GM21825 (cell line): Measurements from ENCODE around the gene IGF2BP3.
"Not testable (repeated sequence)": the region's sequence is repeated elsewhere in the genome, so short reads cannot be mapped to it uniquely, and the experiment has no call there.

Experiments
- ATAC-seq: cut with Tn5 transposase; IDR thresholded peaks from one replicate; pipeline ENCODE4 v1.9.1; 2021; ENCODE audit warnings: mild to moderate bottlenecking, moderate library complexity; ENCODE audit not compliant: unreplicated experiment

The IGF2BP3 gene

DNA sequence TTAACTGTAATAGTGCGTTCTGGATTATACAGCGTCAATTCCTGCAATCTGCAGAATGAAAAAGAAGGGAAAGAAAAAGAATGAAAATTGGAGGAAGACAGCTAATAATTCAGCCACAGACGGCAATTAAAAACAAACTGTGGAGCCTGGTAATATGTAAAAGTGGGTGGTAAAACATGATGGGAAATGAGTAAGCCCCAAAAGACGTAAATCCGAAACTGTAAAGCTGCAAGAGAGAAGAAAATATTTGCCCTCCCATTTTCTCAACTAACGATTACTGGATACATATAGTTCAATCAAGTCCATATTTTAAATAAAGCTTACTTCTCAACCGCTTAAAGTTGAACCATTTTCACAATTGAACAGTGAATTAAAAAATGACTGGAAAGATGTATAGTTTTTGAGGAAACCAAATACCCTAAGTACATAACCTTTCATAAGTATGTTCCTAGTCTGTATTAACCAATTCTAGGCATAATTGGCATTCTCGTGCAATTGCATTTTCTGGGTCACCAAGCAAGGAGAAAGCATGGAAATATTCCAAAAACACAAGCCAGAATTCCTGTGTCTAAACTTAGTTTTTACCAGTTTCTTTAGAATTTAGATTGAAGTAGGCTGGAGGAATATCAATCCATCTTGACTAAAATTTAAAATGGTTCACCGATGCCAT is 126.3 kb downstream of the IGF2BP3 start:
- no peak for ATAC-seq

DNA sequence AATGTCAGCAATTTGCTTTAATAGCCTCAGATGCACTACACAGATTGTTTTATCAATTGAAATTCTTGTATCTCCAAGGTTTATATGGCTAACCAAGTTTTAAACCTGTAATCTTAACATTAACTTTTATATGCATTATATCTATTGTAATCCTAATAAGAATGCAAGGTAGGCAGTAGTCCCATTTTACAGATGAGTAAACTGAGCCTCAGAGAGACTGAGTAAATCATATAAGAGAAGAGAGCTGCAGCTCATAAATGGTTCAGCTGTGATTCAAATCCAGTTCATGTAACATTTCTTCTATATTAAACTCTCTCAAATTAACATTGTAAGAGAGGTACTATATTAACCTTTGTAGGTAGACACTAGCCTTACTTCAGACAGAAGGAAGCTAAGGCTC is 127.2 kb downstream of the IGF2BP3 start:
- no peak for ATAC-seq

DNA sequence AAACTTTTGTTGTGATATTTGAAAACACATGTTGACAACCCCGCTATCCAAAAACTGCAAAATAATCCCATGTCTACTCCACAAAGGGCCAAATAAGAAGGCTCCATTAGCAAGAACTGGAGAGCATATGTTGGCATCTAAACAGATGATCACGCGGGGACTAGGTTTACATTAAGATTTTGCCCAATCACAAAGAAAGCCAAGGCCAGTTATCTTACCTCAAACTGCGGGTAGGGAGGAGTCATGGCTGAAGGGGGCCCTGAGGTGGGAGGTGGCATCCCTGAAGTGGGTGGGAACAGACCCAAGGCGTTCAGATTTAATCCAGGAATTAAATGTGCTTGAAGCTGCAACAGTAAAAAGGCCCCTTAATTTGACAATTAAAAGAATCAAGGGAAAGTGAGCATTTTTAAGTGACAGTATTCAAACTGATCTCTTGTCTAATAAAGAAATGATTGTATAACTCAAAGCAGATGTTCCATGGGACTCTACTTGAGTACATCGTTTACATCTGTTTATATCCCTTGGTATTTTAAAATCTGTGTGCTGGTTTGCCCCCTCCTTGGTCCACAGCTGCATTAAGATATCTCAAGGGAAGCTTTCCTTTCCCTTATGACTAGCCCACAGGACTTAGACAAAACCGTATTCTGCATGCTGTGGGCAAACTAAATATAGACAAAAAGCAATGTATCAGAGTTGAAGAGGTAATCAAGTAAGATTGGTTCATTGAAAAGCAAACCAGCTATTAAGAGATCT is 128.3 kb downstream of the IGF2BP3 start:
- ATAC-seq, result no peak

DNA sequence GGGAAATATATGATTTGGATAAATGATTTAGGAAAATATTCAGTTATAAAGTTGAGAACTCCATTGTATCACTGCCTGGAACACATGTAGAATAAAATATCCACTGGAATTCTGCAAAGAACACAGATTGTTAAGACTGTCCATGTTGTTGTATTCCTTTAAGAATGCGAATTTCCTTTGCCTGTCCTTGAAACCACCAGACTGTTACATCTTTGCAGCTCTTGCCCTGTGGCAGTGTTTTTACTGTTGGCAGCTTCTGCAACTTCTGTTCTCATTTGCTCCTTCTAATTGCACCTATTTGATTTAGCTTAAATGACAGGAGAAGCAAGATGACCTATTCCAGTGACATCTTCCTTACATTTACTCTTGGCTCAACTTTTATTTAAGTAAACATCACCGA is 131.4 kb downstream of the IGF2BP3 start:
- ATAC-seq, result no peak

DNA sequence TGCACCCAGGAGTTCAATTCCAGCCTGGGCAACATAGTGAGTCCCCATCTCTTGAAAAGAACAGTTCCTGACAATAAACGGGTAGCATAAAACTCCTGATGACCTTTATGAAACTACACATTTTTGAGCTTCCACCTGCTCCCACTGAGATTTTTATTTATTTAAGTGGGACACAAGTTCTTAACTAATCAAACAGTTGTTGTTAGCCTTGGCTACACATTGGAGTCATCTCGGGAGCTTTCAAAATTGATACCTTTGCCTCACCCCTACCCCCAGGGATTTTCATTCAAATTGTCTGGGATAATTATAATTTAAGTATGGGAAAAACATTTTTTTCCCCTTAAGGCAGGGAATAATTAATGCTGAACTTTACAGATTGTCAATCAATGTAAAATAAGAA is 131.9 kb downstream of the IGF2BP3 start:
- ATAC-seq, result no peak

DNA sequence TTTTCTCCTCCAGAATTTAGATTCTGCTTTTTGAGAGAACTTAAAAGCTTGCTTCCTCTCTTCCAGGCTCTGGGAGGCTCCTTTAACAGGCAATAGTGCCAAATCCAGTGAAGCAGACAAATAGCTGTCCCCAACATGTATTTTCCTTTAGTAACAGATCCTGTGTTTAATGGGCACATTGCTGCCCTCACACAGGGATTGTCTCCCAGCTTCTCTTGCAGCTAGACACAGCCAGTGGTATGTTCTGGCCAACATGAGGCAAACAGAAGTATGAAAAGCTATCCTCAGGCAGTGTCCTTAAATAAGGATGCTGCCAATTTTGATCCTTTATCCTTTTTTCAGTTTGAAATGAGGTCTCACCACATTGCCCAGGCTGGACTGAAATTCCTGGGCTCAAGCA is 132.9 kb downstream of the IGF2BP3 start:
- no peak for ATAC-seq

DNA sequence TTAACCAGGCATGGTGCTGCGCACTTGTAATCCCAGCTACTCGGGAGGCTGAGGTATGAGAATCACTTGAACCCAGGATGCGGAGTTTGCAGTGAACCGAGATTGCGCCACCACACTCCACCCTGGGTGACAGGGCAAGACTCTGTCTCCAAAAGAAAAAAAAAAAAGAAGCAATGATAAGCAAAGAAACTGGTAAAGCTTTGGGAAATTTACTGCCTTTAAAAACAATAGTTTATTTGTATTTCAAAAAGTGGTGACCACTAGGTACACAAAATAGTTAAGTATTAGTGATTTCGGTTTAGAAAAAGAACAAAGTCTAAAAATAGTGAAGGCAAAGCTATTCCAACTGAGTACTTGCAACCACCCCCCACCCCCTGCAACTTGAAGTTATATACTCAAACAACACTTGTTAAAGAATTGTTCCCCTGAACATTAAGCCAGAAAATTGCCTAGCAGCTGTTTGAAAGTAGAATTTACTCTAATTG is 133.4 kb downstream of the IGF2BP3 start:
- no peak for ATAC-seq

DNA sequence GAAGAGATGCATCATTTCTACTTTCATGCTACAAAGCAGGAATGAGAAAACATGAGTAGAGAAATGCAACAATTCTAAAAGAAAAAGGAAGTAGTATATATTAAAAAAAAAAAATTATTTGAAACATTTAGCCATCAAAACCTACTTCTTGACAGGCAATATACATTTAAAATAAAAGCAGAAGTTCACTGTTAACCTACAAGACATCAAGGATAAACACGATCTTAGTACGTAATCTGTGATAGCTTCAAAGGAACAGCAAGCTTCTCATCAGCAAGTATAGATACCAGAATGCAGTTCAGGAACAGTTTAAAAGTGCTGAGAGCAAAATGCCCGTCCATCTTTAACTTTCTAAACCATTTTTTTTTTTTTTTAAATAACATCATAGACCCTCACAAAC is 134.2 kb downstream of the IGF2BP3 start:
- ATAC-seq, result no peak

DNA sequence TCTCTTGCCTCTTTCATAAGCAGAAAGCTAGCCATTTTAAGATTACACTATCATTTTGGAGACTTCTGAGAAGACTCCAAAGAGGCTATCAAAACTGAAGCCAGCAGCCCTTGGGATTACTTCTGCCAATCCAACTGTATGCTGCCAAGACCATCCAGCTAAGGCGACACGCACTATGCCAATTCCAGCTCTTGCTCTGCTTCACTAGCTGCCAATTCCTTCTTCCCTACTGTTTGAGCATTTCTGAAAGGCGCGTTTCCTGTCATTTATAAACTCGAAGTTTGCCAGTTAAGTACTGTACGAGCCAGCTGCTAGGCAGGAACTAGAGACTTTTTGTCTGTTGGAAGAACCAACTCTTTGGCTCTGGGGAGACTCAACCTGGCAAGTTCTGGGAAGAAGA is 134.7 kb downstream of the IGF2BP3 start:
- ATAC-seq, result no peak

DNA sequence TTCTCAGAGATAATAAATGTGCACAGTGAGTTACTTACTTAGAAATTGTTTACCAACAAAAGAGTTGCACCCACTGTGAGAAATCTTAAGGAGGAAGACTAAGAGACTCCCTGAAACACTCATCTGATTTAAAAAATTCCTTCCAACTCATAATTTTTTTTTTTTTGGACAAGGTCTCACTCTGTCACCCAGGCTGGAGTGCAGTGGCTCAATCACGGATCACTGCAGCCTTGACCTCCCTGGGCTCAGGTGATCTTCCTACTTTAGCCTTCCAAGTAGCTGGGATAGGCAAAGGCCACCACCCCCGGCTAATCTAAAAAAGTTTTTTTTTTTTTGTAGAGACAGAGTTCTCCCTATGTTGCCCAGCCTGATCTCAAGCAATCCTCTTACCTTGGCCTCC is 135.2 kb downstream of the IGF2BP3 start:
- no peak for ATAC-seq

DNA sequence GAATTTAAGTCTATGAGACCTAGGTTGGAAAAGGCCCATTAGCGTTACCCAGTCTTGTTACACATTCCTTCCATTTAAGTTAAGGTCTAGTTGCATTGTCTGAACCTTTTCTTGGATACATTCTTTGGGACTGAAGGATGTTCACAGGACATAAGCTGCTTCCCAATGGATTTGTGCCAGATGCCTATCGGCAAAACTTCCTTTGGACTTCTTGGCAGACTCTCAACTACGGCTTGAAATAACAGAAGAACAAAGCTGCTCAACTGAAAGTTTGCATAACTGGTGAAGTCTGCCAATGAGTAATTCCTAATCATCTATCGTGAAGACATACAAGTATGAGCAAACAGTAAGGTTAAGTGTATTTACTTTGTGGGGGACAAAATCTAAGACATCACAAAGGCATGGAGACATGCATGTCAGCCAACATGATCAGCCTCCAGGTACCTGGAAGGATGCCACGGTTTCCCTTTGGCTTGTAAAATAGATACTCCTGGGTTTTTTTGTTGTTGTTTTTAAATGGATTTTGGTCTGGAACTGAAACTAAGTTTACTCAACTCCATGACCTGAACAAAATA is 135.7 kb downstream of the IGF2BP3 start:
- ATAC-seq, result no peak

DNA sequence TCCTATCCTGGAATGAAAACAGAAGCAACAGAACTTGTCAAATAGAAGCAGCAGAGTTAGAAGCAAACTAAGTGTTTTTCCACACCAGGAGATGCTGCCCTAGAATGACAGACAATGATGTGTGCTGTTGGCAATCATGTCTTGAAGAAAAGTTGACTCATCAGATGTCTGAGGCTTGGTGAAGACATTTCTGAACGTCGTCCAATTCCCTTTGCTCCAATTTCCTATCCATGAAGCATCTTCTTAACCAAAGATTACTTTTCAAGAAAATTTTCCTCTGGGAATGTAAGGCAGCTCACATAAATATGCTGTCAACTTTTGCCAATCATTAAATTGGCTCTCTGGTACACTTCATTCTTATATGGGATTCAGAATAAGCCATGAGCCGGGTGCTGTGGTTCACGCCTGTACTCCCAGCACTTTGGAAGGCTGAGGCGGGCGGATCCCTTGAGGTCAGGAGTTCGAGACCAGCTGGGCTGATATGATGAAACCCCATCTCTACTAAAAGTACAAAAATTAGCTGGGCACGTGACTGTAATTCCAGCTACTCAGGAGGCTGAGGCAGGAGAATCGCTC is 136.5 kb downstream of the IGF2BP3 start:
- ATAC-seq, result no peak

DNA sequence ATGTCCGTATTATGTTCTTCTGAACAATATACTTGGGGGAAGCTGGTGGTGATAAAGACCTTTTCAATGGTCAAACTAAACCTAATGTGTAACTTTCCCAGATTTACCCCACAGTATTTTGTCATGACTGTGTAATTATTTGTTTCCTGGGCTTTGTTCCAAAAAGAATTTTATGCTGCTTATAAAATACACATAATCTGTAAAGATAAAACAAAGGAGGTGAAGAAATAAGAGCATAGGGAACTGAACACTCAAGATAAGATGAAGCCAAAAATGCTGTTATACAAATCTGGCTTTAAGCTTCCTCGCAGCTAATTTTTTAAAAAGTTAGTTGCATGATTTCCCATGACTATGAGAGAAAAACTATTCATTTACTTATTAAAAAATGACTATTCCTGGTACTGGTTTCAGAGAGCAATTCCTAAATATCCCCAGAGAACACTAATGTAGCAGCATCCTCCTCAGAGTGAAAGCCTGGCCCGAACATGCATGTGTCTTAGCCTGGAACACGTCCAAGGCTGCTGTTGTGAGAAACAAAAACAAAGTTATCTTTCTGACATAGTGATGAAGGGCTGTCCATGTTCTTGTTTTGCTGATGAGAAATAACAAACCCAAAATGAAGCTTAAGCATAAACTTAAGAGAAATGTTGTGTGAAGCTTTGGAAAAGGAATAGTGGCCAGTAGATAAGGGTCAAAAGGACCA is 137.2 kb downstream of the IGF2BP3 start:
- no peak for ATAC-seq

DNA sequence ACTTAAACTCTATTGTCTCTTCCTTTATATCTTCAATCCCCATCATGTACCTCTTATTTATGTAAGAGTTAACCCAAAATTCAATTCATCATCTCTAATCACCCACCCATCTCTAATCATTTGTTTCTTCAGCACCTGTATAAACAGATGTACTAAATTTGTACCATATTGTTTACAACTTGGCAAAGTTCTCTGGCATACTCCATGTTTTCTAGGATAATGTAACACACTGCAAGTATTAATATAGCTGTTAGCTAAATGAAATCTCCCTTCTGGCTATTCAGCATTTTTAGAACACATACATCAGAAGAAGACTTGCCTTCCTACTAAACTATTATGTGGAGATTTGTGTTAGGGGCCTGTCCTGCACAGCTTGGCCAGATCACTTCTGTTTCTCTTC is 138.1 kb downstream of the IGF2BP3 start:
- no peak for ATAC-seq

DNA sequence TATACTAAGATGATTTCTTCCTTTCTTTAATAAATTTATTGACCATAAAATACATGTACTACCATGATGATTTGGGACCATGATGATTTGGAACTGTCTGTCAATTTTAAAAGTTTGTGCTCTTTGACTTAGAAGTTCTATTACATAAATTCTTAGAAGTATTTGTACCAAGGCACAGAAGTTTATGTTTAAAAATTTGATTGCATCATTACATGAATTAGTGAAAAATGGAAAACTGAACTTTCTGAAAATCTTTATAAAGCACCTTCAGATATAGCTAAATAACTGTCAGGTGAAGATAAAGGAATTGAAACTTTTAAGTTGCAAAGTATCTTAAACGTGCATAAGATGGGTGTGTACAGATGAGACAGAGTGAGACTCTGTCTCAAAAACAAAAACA is 139.2 kb downstream of the IGF2BP3 start:
- ATAC-seq, result no peak

DNA sequence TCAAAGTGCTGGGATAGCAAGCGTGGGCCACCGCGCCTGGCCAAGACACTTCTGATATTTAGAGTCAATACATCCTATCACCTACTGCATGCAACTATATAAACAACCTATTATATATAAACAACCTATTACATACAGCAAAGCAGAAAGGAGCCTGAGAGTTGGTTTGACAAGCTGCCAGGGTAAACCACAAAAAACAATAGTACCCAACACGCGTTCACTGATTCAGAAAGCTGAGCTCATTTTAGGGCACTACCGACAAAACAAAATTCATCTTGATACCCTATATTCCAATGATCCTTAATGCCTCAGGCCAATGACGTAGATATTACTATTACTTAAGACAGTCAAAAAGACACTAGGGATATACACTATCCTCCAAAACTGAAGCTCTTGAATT is 154.9 kb downstream of the IGF2BP3 start:
- ATAC-seq, result no peak

DNA sequence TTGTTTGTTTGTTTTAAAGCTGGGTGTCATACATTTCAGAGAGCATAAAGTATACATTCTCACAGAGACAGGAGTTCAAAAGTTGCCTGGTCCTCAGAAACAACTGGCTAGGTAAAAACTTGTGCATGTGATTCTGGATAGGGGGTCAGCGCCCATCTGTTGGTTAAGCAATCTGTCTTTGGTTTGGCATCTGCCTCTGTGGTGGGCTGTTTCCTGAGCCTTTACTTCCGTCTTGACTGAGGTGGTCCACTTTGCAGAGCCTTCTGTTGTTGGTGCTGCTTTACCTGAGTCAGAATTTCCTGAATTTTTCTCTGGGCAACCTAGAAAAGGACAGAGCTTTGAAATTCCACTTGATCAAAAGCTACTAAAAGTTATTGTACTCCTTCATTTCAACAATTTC is 158.2 kb downstream of the IGF2BP3 start:
- not testable (repeated sequence) for ATAC-seq

DNA sequence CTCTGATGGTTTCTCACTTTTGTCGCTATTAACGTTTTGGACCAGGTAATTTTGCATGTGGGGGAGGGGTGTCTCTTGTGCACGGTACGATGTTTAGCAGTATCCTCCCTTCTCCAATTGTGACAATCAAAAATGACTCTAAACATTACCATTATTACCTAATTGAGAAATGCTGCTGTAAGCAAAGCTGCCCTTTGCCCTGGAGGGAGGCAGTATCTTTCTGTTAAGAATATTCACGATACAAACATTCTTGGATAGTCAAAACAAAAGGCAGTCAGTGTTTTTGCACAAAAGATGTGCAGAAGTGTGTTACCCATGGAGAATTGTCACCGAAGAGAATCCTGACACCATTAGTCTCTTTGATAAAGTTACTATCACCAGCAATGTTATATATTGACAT is 161.5 kb downstream of the IGF2BP3 start:
- ATAC-seq, result no peak

DNA sequence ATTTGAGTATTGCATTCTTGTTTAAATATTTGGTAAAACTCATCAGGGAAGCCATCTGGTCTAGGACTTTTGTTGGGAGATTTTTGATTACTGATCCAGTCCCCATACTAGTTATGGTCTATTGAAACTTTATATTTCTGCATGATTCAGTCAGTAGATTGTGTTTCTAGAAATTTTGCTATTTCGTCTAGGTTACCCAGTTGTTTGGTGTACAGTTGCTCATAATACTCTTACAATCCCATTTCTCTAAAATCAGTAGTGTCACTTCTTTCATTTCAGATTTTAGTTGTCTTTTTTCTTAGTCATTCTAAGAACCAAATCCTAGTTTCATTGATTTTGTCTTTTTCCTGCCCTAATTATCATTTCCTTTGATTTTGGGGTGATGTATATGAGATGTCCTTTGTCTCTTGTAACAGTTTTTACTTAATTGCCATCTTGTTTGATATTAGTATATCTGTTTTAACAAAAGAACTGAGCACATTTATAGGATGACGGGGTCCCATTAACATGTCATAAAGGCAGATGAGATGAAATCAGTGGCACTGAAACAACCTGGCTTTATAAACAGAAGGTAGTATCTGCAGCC is 163.3 kb downstream of the IGF2BP3 start:
- no peak for ATAC-seq

DNA sequence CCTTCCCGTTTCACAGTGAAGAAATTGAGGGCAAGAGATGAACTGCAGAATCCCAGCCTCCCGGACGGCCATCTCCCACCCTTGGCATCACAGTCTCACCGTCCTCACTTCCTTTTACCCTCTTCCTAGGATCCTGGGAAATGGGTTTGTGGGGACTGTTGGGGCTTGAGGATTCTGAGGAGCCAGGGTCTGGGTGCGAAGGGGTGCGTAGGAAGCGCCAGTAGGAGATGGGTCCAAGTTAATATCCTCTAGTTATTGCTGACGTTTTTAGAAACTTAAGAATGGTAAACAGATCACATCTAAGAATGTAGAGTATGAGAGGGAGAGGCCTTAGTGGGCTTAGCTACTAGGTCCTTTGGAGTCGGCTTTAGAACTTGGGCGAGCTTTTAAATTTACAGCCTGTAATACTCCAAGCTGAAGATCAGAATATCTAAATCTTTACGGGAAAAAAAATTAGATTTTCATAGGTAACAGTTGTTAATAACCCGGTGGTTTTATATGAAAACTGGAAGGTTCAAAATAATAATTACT is 170.5 kb downstream of the IGF2BP3 start:
- no peak for ATAC-seq
